HG03196 (cell line): ENCODE measurements around the gene RASD2.

Experiments
- ATAC-seq: cut with Tn5 transposase; IDR thresholded peaks from one replicate; pipeline ENCODE4 v1.9.1; 2021; ENCODE audit not compliant: unreplicated experiment

RASD2 gene

GRCh38 chr22:35539910-35540594 lies 579 bp upstream of the RASD2 start:
- ATAC-seq: no peak

GRCh38 chr22:35541254-35541748 lies 670 bp downstream of the RASD2 start:
- no peak for ATAC-seq

DNA sequence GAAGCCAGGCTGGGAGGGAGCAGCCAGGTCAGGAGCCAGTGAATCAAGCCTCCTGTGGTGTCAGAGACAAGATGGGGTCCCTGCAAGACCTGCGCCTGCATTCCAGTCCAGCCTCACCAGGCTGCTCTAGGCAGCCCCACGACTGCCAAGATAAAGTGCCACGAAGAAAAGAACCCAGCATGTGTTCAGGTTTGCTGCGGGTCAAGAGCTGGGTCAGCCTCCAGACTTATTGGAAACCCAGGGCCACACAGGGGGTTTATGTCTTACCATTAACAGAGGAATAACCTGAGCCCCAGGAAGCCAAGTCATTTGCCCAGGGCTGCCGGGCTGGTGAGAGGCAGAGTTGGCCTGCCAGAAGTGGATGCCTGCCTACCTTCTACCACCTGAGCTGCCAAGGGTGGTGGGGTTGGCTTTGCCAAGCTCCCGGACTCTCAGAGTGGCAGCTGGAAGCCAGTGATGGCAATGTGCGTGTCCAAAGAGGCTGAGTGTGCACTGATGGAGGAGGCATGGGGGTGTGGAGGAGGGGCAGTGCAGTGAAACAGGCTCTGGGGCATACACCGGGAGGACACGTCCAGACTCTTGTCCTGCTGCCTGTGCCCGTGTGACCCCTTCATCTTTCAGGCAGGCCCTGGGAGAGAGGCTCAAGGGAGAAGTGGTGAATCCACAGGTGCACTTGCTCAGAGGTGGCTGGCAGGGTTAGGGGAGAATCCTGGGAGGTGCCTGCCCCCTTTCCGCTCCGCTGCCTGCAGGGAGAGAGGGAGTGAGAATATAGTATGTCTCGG lies 1.7 kb downstream of the RASD2 start:
- ATAC-seq: no peak

- ATAC-seq: no peak
These were observed 2.4 kb downstream of the RASD2 start for GRCh38 chr22:35542939-35543516.

DNA sequence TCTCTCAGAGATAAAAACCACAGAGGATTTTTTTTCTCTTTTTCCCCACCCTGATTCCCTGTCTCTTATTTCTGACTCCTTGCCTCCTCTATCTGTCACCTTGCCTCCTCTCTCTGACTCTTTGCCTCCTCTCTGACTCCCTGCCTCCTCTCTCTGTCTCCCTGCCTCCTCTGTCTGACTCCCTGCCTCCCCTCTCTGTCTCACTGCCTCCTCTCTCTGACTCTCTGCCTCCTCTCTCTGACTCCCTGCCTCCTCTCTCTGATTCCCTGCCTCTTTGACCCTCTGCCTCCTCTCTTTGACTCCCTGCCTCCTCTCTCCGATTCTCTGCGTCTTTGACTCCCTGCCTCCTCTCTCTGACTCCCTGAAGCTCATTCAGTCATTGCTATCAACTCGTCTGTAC lies 3.1 kb downstream of the RASD2 start:
- no peak for ATAC-seq

DNA sequence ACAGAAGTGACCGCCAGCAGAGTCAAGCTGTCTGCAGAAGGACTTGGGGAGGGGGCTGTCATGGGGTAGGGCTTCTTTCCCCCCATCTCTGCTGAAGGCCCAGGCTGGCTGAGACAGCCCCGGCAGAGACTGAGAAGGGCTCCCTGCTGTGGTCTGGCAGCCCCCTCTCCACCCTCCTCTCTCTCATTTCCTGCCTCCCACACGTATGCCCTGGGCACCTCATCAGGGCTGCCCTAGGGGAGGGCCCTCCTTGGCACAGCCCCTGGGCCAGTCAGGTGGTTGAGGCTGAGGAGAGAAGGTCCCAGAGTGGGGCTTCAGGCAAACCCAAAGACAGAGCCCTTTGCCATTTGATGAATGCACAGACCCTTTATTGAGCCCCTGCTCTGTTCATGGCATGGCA lies 3.6 kb downstream of the RASD2 start:
- no peak for ATAC-seq

DNA sequence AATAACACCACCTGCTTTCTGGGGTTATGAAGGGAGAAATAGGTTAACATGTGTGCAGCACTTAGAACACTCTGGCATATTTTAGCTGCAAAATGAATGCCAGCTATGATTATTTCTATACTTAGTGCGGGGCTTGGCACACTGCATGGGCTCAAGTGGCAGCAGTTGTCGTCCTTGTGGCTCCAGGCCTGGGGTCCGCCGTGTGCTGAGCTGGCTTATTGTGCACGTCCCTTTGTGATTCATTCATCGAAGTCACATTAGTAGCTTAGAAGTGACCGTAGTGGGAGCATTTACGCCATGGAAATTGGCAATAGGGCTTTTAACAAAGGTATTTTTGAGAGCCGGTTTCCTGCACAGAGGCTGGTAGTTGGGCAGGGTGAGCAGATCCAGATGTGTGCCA lies 4.2 kb downstream of the RASD2 start:
- ATAC-seq: no peak

- no peak for ATAC-seq
These were observed 6.3 kb downstream of the RASD2 start for GRCh38 chr22:35546886-35547285.

GRCh38 chr22:35547987-35548721 lies 7.5 kb downstream of the RASD2 start:
- no peak for ATAC-seq

DNA sequence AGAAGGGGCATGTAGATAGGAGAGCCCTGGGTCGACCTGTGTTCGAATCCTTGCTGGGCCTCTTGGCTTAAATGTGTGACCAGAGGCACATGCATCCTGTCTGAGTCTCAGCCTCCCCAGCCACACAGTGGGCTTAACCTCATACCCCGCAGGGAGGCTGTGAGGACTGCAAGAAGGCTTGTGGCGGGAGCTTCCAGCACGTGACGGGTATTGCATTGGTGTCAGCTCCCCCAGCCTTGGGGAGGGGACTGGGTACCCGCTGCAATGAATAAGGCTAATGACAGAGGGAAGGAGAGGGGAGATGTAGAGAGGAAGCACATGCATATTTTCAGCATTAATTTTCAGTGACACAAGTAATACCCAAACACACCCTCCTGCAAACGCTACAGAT lies 8.1 kb downstream of the RASD2 start:
- no peak for ATAC-seq

- no peak for ATAC-seq
These were observed 8.7 kb downstream of the RASD2 start for GRCh38 chr22:35549328-35549727.

GRCh38 chr22:35551549-35552177 lies 11.0 kb downstream of the RASD2 start:
- no peak for ATAC-seq

DNA sequence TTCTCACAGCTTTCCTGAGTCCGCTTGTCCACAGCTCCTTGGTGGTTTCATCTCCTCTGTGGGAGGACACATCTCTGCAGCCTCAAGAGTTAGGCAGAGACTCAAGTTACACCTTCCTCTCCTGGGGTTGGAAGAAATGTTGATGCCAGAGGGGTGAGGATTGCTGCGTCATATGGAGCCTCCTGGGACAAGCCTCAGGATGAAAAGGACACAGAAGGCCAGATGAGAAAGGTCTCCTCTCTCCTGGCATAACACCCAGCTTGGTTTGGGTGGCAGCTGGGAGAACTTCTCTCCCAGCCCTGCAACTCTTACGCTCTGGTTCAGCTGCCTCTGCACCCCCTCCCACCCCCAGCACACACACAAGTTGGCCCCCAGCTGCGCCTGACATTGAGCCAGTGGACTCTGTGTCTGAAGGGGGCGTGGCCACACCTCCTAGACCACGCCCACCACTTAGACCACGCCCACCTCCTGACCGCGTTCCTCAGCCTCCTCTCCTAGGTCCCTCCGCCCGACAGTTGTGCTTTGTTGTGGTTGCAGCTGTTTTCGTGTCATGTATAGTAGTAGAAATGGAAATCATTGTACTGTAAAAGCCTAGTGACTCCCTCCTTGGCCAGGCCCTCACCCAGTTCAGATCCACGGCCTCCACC lies 11.7 kb downstream of the RASD2 start:
- no peak for ATAC-seq

GRCh38 chr22:35552846-35553245 lies 12.2 kb downstream of the RASD2 start:
- ATAC-seq: no peak

DNA sequence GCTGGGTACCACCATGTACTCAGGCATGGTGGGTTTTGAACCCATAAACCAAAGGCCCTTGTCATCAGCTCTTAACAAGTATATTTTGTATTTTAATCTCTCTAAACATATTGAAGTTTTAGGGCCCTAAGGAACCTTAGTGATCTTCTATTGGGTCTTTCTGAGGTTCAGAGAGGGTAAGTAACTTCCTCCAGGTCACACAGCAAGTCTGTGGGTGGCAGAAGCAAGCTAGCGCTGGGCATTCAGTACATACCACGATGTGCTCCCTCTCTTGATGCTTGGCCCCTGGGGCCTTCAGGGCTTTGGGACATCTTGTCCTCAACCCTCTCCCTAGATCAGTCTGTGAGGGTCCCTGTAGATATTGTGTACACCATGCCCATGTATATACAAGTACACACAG lies 12.7 kb downstream of the RASD2 start:
- no peak for ATAC-seq

DNA sequence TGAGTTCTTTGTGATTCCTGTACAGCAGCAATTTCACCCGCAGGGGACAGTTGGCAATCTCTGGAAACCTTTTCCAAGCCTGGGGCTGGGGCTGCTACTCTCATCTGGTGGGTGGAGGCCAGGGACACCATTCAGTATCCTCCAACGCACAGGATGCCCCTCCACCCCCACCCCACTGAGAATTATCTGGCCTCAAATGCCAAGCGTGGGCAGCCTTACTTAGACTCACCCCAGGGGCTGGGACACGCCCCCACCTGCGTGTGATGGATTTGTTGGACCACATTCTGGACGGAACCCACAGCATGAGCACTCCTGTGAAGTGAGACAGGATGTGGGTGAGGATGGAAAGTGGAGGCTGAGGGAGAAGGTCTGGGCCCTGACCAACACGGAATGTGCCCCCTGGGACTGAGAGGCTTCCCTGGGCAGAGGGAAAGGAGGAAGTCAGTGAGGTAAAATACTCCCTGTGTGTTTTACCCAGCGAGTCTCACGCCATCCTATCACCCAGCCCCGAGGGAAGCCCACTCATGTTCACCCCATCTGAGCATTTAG lies 13.7 kb downstream of the RASD2 start:
- no peak for ATAC-seq

DNA sequence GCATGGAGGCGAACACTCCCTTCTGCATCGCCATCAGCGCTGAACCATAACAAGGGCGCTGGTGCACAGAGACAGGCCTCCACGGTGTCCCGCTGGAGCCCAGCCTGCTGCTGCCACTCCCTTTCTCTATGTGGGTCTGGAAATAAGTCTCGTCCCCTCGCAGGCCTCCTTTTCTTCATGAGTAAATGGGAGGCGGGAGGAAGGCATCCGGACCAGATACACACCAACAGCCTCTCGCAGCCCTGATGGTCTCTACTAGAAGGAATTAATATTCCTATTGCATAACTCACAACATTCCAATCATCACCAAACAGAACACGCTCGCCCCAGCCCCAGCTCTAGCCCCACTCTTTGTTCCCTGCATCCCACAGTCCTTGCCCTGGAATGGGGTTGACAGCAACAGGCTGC lies 14.9 kb downstream of the RASD2 start:
- no peak for ATAC-seq

- no peak for ATAC-seq
These were observed 15.4 kb downstream of the RASD2 start for GRCh38 chr22:35555946-35556547.

DNA sequence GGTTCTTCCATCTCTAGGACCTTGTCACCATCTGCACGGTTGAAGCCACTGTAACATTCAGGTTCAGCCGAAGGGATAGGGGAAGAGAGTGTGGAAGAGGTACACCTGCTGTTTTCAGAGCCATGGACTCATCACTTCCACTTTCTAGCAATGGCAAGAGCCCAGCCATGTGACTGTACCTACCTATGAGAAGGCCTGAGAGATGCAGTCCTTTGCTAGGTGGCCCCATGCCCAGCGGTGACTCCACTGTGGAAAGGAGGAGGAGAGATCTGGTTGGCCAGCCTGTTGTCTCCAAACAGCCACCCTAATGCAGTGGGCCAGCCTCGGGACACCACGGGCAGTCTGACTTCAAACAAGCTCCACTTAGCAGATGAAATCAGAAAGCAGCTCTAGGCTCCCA lies 16.0 kb downstream of the RASD2 start:
- ATAC-seq: no peak

DNA sequence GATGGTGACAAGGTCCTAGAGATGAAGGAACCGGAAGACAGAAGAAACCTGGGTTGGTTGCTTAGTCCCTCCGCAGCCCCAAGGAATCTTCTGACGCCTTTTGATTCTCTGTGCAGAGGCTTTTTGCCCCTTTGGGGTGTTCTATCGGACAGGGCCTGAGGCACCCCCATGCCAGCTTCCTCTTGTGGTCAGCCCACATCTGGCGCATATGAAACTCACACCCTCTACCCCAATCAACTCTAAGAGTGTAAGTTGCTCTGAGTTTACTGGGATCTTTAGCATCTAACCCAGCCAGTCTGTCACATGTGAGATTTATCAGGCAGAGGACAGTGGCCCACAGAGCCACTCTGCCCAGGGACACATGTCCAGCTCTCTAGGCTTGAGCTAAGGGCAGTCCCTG lies 17.4 kb downstream of the RASD2 start:
- ATAC-seq: no peak
